Raji (cell line): ENCODE measurements around the gene ZC2HC1C.

Experiments used
- POLR2A ChIP-seq: IDR thresholded peaks from 2 replicates; pipeline ENCODE4 v1.6.1; 2011; ENCODE audit warnings: low read depth, low read length, control low read depth; ENCODE audit not compliant: insufficient read depth

Gene ZC2HC1C

GRCh38 chr14:75048101-75048500 lies 21.3 kb upstream of the ZC2HC1C start:
- TF ChIP-seq POLR2A, result no peak

- no peak for TF ChIP-seq POLR2A
Observed at GRCh38 chr14:75049136-75049535, 20.3 kb upstream of the ZC2HC1C start.

- TF ChIP-seq POLR2A, result no peak
Observed at GRCh38 chr14:75049731-75050201, 19.7 kb upstream of the ZC2HC1C start.

- peak; percentile 66 for TF ChIP-seq POLR2A
Observed at GRCh38 chr14:75050852-75051555, 18.4 kb upstream of the ZC2HC1C start, which contains the start of gene MLH3. Gene MLH3, minus strand, starts transcription at chr14:75051467. Its CDS starts 1,812 bp downstream, at chr14:75049655.

GRCh38 chr14:75051556-75051899 lies 17.9 kb upstream of the ZC2HC1C start:
- no peak for TF ChIP-seq POLR2A

- TF ChIP-seq POLR2A, result no peak
Observed at GRCh38 chr14:75053396-75054291, 15.8 kb upstream of the ZC2HC1C start.

GRCh38 chr14:75054421-75054820 lies 15.0 kb upstream of the ZC2HC1C start:
- no peak for TF ChIP-seq POLR2A

- no peak for TF ChIP-seq POLR2A
Observed at GRCh38 chr14:75059642-75060041, 9.8 kb upstream of the ZC2HC1C start.

- TF ChIP-seq POLR2A, result no peak
Observed at GRCh38 chr14:75060420-75060819, 9.0 kb upstream of the ZC2HC1C start.

GRCh38 chr14:75063013-75063412 lies 6.4 kb upstream of the ZC2HC1C start:
- no peak for TF ChIP-seq POLR2A

GRCh38 chr14:75063491-75064204 lies 5.8 kb upstream of the ZC2HC1C start, which contains the start of gene ACYP1:
Gene ACYP1, minus strand, starts transcription at chr14:75064024. Its CDS starts 471 bp downstream, at chr14:75063553.
- peak; percentile 79 for TF ChIP-seq POLR2A

- no peak for TF ChIP-seq POLR2A
Observed at GRCh38 chr14:75064205-75064567, 5.3 kb upstream of the ZC2HC1C start.

GRCh38 chr14:75066691-75067090 lies 2.8 kb upstream of the ZC2HC1C start:
- no peak for TF ChIP-seq POLR2A

- TF ChIP-seq POLR2A, result no peak
Observed at GRCh38 chr14:75067212-75067611, 2.2 kb upstream of the ZC2HC1C start.
